GM03348 (cell line): ENCODE measurements around the gene GNPTG.
A peak's percentile ranks its signal among the peaks of the same experiment; 100 is the strongest.

ENCODE experiments used
- DNase-seq: peaks from one replicate; pipeline ENCODE4 v3.0.0; 2012; ENCODE audit warnings: low spot score

GNPTG gene

DNA sequence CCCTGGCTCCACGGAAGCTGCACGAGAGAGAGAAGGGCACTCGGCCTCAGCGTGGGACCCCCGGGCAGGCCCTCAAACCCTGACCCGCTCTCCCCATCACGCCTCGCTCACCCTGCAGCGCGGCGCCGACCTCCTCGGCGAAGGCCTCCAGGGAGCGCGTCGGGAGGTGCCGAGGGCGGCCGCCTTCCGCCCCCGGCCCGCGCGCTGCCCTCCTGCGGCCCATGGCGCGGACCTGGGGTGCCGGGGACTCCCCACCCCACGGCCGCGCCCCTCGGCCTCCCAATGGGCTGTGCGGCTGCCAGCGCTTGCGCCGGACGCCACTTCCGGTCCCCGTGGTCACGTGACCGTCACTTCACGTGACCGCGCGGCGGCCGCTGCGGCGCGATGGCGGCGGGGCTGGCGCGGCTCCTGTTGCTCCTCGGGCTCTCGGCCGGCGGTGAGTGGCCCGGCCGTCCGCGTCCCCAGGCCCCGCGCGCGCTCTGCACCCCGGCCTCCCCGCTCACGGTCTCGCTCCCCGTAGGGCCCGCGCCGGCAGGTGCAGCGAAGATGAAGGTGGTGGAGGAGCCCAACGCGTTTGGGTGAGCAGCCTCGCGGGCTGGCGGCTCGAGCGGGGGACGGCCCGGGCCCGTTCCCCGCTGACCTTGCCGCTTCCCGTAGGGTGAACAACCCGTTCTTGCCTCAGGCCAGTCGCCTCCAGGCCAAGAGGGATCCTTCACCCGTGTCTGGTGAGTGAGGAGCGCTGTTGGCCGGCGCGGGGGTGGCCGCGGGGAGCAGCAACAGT is at the start of gene GNPTG, which contains the start of gene TSR3:
GNPTG (plus strand) TSS at position 350 of the 781 bp plus-strand sequence; CDS start at position 385, 35 bp downstream.
TSR3 (minus strand) TSS at position 297 of the 781 bp plus-strand sequence; CDS start at position 223, 74 bp downstream.
- DNase-seq = peak; percentile 97

DNA sequence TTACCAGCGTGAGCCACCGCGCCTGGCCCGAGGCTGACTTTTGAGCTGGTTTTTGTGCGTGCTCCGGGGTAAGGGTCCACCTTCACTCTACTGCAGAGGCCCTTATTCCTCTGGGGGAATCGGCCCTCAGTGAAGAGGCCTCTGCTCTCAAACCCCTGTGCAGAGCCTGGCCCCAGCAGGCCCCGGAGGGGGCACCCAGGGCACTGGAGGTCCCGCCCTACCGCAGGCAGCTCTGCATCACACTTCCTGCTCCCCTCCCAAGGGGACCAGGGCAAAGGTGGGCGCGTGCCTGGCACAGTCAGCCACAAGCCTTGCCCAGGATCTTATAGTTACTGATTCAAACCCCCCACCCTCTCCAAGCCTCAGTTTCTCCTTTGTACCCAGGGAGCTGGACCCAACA is 45.9 kb upstream of the GNPTG start:
- DNase-seq = no peak

DNA sequence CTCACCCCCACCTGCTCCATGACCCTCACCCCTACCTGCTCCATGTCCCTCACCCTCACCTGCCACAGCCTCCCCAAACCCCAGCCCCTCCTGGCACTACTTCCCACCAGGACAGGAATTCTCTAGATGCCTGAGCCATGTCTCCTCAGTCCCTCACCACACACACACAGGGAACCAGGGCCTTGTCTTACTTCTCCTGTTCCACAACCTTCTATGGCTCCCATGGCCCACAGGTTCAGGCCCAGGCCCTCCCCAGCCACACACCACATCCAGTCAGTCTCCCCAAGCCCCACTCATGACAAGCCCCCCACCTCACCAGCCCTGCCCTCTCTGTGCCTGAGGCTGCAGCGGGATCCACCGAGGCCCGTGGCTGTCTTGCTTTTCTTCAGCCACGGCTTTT is 45.4 kb upstream of the GNPTG start:
- no peak for DNase-seq

DNA sequence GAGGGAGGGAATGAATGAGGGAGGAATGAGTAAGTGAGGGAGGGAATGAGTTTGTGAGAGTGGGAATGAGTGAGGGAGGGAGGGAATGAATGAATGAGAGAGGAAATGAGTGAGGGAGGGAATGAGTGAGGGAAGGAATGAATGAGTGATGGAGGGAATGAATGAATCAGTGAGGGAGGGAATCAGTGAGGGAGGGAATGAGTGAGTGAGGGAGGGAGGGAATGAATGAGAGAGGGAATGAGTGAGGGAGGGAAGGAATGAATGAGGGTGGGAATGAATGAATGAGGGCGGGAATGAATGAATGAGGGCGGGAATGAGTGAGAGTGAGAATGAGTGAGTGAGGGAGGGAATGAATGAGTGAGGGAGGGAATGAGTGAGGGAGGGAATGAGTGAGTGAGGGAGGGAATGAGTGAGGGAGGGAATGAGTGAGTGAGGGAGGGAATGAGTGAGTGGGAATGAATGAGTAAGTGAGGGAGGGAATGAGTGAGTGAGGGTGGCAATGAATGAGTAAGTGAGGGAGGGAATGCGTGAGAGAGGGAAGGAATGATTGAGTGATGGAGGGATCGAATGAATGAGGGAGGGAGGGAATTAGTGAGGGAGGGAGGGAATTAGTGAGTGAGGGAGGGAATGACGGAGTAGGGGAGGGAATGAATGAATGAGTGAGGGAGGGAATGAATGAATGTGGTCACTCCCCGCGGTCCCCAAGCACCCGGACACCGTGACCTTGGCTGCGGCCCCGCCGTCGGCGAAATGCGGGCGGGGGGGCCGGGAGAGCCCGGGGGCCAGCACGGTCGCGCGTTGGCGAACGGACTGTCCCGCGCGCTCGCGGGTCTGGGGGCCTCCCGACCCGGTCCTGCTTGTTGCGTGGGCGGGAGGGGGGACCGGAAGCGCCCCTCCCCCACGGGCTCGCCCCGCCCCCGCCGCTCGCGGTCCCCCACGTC is 43.4 kb upstream of the GNPTG start:
- no peak for DNase-seq

DNA sequence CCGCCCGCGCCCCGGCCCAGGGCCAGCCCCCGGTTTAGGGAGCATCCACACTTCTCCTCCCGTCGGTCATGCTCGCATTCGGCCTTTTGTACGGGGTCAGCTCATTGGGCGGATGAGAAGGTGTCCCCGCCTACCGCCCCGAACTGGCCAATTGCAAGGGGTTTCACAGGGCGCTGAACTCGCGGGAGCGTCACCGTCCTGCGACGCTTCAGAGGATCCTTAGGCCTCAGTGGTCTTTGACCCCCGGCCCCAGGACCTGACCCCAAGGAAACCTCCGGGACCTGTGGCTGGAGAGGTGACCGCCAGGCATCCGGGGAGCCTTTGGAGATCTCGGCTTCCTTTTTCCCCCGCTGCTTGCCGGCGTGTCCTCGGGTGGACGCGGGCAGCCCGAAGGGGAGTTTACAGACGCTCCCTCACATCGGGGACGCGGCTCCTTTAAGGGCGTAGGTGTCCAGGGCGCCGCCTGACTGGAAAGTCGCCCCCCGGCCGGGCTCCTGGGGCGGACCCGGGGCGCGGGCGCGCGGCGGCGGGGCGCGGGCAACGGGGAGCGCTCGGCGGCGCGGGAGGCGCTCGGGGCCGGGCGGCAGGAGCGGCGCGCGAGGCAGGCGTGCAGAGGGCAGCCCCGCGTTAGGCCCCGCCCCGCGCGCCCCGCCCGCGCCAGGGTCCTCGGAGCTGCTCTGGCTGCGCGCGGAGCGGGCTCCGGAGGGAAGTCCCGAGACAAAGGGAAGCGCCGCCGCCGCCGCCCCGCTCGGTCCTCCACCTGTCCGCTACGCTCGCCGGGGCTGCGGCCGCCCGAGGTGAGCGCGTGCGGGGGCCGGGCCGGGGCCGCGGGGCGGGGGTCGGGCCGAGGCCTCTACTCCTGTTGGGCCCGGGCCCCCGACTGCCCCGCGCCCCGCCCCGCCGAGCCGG is 42.5 kb upstream of the GNPTG start, which contains the start of gene UBE2I:
UBE2I (plus strand) TSS at position 660 of the 909 bp plus-strand sequence. CDS start 4,395 bp downstream, outside the sequence.
- DNase-seq = peak; percentile 99

DNA sequence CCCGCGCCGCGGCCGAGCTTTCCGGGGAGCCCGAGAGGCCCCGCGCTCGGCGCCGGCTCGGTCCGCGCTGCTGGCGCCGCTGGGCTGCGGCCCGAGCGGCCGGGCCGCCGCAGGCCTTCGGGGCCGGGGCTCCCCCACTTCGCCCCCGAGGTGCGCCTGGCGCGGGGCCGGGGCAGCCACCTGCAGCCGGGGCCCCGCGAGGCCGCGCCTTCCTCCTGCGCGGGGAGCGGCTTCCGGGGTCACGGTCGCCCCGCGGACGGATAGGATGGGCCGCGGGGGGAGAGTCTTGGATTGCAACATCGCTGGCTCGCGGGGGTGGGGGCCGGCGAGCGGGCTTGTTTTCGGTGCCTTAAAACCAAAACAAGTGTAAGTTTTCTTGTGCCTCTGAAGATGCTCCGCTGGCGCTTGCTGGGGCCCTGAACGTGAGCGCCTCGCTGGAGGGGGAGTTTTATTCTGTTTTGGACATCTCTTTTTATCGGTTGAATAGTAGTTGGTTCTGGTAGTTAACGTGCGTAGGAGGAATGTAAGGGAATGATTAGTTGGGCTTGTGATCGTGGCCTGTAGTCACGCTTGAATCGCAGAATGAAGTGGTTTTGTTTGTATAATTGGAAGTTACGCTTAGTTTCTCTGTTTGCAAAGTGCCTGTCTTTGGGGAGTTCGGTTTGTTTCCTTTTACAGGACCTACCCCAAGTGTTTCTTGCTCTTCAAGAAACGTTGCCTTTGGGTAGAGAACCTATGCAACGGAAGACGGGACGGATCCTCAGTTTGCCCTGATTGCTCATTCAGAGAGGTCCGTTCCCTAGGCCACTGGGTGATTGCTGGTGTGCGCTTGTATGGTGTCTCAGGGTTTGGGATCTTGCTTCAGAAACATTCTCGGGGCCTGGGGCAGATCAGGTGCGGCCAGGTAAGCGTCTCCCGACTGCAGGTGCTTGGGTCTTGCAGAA is 41.6 kb upstream of the GNPTG start:
- peak; percentile 85 for DNase-seq

DNA sequence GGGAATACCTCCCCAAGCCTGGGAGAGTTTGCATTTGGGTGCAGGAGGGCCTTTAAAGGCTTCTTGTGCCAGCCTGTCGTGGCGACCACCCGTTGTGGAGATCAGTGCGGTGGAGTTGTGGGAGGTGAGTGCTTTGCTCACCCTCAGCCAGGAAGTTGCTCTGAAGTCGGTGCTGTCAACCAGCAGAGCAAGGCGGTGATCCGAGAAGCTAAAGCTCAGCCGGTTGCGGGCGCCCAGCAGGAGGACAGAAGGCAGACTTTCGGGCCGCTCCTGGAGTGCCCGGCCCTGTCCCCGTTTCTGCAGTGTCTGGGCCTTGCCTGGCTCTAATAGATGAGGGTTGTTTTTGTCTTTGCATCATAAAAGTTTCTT is 40.9 kb upstream of the GNPTG start:
- DNase-seq = peak; percentile 43

DNA sequence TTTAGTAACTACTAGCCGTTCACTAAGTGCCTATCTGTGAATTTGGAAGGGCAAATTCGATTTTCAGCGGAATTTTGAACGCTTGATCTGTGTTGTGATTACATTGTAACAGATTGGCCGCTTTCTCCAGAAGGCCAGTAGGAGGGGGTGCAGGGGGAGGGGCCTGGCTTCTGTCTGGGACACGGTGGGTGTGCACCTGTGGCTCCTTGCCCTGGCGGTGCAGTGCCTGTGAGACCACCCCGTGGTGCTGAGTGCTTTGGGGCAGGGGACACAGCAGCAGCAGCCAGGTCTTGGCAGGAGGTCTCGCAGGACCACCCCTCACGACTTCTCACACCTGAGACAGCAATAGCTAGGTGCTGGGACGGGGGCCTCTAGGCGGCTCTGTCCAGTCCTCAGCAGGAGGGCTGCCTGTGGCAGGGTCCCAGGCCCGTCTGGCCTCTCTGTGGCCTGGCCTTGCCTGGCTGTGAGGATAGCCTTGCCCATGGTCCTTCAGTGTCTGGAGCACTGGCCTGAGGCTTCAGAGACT is 40.5 kb upstream of the GNPTG start:
- DNase-seq = no peak

DNA sequence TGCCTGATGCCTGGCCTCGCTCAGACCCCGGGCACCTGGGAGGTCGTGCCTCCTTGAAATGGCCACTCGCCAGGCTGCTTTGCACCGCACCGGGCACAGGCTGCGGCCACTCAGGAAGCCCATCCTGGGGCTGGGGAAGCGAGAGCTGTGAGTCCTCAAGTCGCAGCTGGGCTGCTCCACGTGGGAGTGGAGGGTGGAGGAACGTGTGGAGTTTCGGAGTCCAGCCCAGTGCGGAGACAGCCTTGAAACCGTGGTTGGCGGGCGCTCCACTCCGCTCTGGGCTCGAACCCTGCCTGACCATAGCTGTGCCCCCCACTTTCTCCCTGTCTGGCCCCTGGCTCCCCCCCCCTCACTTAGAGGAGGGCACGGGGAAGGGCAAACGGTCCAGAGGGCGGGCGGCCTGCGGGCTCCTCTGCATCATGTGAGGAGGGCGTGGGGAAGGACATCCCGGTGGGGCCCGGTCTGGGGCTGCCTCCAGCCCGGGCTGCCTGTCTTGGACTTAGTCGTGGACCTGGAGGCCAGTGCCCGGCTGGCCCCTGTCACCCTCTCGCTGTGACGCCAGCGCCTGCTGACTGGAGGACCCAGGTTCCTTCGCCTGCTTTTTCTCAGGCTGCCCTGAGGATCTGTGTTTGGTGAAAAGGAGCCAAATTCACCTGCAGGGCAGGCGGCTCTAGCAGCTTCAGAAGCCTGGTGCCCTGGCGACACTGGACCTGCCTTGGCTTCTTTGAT is 39.8 kb upstream of the GNPTG start:
- peak; percentile 58 for DNase-seq

DNA sequence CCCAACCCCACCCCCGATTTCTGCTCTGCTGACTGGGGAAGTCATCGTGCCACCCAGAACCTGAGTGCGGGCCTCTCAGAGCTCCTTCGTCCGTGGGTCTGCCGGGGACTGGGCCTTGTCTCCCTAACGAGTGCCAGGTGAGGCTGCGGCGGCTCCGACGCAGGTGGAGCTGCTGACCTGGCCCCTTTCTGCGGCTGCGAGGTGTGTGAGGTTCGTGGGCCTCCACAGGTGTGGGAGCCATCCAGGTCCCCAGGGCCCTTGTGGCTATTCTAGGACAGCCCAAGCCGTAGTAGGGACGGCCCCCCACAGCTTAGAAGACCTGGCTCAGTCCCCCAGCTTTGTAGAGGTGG is 39.3 kb upstream of the GNPTG start:
- no peak for DNase-seq

DNA sequence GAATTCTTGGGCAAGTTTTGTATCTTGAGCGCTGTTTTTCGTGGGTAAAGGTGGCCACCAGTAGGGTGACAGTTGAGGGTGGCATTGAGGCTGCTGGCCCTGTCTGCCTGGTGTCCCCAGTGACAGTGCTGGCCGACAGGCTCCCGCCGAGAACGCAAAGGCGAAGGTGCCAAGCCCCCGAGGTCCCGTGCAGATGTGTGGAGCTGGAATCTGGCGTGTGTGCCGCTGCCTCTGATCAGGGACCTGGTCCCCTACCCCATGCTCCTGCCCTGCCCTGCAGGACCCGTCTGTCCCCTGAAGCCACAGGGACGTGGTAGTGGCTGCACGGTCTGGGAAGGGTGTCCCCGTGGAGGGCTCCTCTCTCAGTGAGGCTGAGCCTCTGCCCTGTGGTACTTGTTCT is 38.8 kb upstream of the GNPTG start:
- no peak for DNase-seq

DNA sequence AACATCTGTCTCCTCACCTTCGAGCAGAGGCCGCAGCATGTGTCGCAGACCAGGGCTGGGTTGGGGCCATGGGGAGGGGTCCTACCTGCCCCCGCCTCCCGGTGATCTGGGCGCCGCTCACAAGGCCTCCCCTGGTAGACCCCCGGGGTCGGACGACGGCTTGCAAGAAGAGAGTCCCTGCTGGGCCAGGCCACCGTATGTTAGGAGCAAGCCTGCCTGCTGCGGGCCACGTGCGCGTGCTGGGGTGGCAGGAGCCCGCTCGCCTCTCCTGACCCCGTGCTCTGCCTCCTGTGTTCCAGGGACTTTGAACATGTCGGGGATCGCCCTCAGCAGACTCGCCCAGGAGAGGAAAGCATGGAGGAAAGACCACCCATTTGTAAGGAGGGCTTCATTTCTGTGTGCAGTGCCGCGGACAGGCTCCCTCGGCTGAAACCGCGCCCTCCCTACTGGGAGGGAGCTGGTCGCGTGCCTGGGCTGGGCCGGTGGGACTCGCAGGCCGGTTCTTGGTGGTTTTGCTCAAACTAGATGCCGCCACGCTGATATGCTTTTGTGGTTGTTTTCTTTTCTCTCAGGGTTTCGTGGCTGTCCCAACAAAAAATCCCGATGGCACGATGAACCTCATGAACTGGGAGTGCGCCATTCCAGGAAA is 37.9 kb upstream of the GNPTG start:
- DNase-seq = no peak

DNA sequence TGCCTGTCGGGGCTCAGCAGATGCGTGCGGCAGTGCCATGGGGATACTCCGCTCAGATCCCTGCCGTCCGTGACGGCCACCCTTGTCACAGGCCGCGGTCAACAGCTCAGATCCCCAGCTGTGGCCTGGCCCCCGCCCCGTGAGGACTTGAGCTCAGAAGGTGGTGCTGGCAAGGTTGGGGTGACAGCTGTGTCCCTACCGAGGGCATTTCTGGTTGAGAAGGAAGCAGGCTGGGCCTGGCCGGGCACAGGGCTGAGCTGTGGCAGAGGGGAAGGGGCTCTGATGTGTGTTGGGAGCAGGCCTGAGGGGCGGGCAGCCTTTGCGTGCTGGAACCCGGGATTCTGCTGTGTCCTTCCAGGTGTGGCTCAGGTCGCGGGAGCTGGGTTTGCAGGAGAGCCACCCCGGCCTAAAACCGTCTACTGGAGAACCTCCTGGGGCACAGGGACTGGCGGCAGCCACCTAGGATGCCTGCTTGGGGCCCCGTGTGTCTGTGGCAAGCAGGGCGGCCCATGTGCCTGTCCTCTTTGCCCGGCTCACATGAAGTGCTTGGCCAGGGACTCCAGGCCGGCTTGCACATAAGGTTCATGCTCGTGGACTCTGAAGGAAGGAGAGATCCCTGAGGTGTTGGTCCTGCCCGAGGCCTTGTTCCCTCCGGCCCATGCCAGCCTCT is 37.2 kb upstream of the GNPTG start:
- DNase-seq = no peak

DNA sequence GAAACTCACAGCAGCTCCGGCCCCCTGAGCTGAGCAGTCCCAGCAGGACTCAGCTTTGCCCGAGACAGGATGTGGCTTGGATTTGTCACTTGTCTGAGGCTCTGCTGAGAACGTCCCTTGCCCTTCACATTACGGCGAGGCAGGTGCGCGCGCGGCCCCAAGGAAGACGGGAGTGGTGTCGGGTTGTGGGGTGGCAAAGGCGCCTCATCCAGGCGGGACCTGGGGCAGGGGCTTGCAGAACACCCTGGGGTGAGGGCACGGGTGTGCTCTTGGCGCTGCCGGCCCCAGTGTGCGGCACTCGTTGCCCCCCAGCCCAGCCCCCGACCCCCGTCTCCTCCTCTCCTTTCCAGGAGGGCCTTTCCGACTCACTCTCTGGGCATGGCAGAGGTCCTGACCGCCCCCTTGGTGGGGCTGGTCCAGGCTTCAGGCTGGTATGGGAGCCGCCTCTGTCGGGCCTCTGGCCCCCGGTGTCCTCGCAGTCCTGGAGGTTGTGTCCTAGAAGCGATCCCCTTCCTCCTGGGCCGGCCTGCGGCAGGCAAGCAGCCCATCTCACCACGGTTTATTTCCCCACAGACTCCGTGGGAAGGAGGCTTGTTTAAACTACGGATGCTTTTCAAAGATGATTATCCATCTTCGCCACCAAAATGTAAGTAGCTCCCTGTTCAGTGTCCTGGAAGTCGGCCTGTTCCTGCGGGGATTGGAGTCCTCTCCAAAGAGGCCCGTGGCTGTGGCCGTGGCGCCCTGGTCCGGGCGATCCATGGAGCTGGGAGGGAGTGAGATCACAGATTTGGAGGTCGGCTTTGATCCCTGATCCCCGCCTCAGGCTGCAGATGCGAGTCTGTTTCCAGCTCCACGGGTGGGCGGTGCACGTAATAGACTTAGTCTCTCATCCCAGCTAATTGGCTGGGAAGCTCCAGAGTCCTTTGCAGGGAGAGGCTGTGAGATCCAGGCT is 36.4 kb upstream of the GNPTG start:
- DNase-seq = no peak

DNA sequence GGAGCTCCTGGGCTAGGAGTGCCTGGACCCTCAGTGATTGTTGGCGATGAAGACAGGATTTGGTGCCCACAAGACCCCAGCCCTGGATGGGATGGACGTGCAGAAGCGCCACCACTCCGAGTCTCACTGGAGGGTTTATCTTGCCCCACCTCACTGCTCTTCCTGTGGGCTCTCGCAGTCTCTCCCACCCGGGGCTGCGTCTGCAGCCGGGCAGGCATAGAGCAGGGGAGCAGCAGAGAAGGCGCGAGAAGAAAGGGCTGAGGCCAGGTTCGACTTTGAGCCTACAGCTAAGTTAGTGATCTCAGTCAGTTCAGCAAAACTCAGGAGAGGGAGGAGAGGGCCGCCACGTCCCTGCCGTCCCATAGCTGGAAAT is 35.7 kb upstream of the GNPTG start:
- DNase-seq = no peak

DNA sequence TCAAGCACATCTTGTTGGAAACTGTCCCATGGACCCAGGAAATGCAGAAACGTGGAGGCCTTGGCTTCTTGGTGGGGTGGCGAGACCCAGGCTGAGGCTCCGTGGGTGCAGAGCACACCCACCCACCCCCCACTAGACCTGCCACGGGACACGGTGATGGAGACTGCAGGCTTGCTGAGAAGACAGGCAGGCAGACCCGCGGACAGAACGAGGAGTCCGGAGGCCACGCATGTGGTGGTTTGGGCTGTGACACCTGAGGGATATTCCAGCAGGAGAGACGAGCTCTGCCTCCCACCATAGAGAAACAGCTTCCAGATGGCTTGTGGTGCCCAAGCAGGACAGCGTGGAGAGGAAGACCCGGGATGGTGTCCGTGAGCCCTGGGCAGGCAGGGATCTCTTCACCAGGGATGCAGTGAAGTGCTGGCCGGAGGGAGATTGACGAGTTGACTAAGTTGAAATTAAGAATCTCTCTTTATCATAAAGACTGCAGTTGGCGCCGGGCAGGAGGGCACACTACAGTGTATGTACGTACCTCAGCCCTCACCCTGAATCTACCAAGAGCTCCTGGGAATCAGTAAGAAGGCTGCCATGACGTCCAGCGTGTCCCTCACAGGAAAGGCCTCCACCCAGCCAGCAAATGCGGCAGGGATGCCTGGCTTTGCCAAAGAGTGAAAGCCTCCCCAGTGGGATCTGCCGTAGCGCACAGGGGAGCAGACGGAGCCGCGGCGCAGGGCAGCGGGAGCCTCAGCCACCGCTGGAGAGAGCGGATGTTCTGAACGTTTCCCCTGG is 34.1 kb upstream of the GNPTG start:
- no peak for DNase-seq

DNA sequence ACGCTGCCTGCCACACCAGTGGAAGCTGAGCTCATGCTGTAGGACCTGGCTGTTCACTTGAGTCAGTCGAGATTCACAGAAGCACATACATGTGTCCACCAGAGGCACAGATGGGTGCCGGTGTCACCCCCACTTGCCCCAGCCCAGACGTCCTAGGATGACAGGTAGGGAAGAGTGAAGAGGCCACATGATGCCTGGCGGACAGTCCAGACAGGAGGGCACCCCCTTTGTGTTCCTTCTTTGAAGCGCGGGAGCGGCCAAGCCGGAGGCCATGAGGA is 33.5 kb upstream of the GNPTG start:
- no peak for DNase-seq
